Dendritic cell treated with granulocyte-macrophage colony-stimulating factor and Interleukin-4, amounts not matched to agents 40 ng/mL and 50 ng/mL, for 4 days (primary cell): ENCODE results near the gene LDLRAD3.

Experiments
- H3K27ac Mint-ChIP-seq: one replicate; pipeline ENCODE4 v1.8.0; 2022; ENCODE audit warnings: mild to moderate bottlenecking, mixed read lengths
- H3K27me3 Mint-ChIP-seq: one replicate; pipeline ENCODE4 v1.8.0; 2022; ENCODE audit warnings: mild to moderate bottlenecking, mixed read lengths
- H3K36me3 Mint-ChIP-seq: one replicate; pipeline ENCODE4 v1.8.0; 2022; ENCODE audit warnings: low read depth, mixed read lengths
- H3K4me1 Mint-ChIP-seq: one replicate; pipeline ENCODE4 v1.8.0; 2022; ENCODE audit warnings: low read depth, mixed read lengths
- H3K4me3 Mint-ChIP-seq: one replicate; pipeline ENCODE4 v1.8.0; 2022; ENCODE audit warnings: mild to moderate bottlenecking, moderate library complexity, mixed read lengths
- H3K9me3 Mint-ChIP-seq: one replicate; pipeline ENCODE4 v1.8.0; 2022; ENCODE audit warnings: mixed read lengths
- intact Hi-C: fragments of 100-400 bp; cut with micrococcal nuclease; formaldehyde crosslinking; loops from one replicate; pipeline ENCODE4 v1.15.0; 2022

LDLRAD3 gene

DNA sequence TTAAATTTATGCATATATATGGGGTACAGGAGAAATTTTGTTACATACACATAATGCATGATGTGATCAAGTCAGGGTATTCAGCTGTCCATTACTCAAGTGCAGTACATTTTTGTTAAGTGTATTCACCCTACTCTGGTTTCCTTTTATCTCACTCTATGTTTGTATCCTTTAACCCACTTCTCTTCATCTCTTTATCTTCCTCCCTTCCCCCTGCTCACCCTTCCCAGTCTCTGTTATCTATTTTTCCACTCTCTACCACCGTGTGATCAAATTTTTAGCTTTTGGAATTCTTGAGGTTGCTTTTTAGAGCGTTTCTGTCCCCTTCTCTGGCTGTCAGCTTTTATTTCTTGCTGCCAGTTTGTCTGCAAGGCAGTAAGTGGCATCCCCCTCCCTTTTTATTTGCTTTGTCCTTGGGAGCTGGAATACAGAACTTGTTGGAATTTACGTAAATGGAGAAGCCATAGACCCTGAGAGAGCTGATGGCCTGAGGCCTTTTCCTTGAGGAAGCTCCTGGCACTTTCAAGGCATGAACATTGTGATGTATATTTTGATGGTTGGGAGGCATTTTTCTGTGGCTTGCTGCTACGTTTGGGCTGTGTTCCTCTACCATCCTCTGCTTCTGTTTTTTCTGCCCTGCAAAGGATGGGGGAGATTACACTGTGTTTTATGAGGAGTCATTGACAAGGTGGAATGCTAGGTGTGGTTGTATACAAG, 148.6 kb downstream of the LDLRAD3 start:
- Mint-ChIP-seq H3K27me3 (peaks cover 4% of the 10 kb centered on the region), H3K4me3 (no peak overlapping the region), H3K4me1 (peaks cover 19% of the 10 kb centered on the region), H3K9me3 (peaks cover 8% of the 10 kb centered on the region), H3K36me3 (no peaks in the 10 kb centered on the region), H3K27ac (no peak overlapping the region)
- intact Hi-C loops = no loop called here

- Mint-ChIP-seq H3K4me1 (peaks cover 19% of the 10 kb centered on the region), H3K27ac (no peak overlapping the region), H3K4me3 (no peak overlapping the region), H3K36me3 (peaks cover 2% of the 10 kb centered on the region), H3K9me3 (peaks cover 8% of the 10 kb centered on the region), H3K27me3 (peaks cover 4% of the 10 kb centered on the region)
- intact Hi-C loops = no loop called here
Measured at GRCh38 chr11:36093548-36093947, 149.7 kb downstream of the LDLRAD3 start.

- Mint-ChIP-seq H3K27me3 (peaks cover 4% of the 10 kb centered on the region), H3K27ac (no peak overlapping the region), H3K9me3 (peaks cover 8% of the 10 kb centered on the region), H3K36me3 (peaks cover 7% of the 10 kb centered on the region), H3K4me1 (peaks cover 19% of the 10 kb centered on the region), H3K4me3 (no peak overlapping the region)
- intact Hi-C loops = no loop called here
Measured at GRCh38 chr11:36094164-36094563, 150.3 kb downstream of the LDLRAD3 start.

- Mint-ChIP-seq H3K27ac (no peak overlapping the region), H3K27me3 (peaks cover 4% of the 10 kb centered on the region), H3K4me1 (peaks cover 10% of the 10 kb centered on the region), H3K36me3 (peaks cover 7% of the 10 kb centered on the region), H3K4me3 (no peak overlapping the region), H3K9me3 (peaks cover 8% of the 10 kb centered on the region)
- intact Hi-C loops = no loop called here
Measured at GRCh38 chr11:36095716-36096115, 151.9 kb downstream of the LDLRAD3 start.

DNA sequence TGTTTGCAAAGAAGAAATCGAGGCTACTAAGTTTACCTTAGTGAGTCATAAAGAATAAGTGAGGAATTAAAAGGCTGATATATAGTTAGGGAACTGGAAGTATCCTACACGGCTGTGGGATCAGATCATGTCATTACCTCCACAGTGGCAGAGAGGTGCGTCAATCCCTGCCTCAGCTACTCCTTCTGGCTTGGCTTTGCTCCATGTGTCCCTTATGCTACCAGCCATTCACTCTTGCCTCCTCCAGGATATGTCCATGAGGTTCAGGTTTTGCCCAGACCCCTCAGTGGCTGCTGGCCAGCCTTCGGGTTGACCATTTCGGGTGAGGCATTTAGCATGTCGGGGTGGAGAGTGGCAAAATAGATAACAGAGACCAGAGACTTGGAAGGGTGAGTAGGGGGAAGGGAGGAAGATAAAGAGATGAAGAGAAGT, 153.4 kb downstream of the LDLRAD3 start:
- intact Hi-C loops = no loop called here

DNA sequence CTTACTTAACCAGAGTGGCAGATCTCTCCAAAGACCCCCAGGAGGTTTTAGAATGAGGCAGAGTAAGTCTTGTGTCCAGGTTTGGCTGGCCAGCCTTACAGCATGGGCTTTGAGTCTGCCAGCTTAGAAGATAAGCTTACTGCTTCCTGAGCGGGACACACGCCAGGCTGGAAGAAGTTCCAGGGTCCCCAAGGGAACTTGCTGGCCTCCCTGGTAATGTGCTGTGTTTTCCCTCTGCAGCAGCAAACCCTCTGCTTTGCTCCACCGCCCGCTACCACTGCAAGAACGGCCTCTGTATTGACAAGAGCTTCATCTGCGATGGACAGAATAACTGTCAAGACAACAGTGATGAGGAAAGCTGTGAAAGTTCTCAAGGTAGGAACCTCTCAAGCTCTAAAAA, 154.2 kb downstream of the LDLRAD3 start:
- Mint-ChIP-seq H3K27me3 (no peaks in the 10 kb centered on the region), H3K27ac (no peak overlapping the region), H3K36me3 (peaks cover 7% of the 10 kb centered on the region), H3K4me3 (no peak overlapping the region), H3K9me3 (peaks cover 8% of the 10 kb centered on the region), H3K4me1 (no peaks in the 10 kb centered on the region)
- intact Hi-C loops = no loop called here

More for the DNA sequence above, 153.4 kb downstream of the LDLRAD3 start:
- no peak overlapping the region for H3K27ac Mint-ChIP-seq
- peaks cover 5% of the 10 kb centered on the region for H3K4me1 Mint-ChIP-seq
- H3K9me3 Mint-ChIP-seq = peaks cover 8% of the 10 kb centered on the region
- no peak overlapping the region for H3K4me3 Mint-ChIP-seq
- peaks cover 1% of the 10 kb centered on the region for H3K27me3 Mint-ChIP-seq
- H3K36me3 Mint-ChIP-seq = peaks cover 7% of the 10 kb centered on the region

DNA sequence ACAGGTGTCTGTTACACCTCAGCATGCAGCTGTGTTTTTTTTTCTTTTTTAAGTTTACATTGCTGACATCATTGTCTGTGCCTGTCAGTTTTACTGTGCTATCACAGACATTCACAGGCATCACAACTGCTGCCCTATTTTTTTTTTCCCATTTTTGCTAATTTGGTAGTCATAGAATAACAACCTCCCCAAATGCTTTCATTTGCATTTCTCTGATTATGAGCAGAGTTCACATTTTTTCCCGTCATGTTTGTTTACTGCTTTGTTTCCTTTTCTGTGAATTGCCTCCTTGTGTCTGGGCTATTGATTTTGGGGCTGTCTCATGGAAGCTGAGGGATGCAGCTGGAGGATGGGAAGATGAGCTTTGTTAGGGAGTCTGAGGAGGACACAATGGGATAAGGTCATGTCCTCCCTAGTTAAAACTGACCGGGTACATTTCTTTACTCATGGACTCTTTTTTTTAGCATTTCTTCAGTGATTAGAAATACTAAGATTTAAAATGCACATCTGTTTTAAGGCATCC, 155.1 kb downstream of the LDLRAD3 start:
- no peak overlapping the region for H3K4me3 Mint-ChIP-seq
- peaks cover 1% of the 10 kb centered on the region for H3K9me3 Mint-ChIP-seq
- H3K27me3 Mint-ChIP-seq = no peaks in the 10 kb centered on the region
- H3K27ac Mint-ChIP-seq = no peak overlapping the region
- H3K4me1 Mint-ChIP-seq = no peaks in the 10 kb centered on the region
- H3K36me3 Mint-ChIP-seq = peaks cover 7% of the 10 kb centered on the region
- intact Hi-C loops = no loop called here

DNA sequence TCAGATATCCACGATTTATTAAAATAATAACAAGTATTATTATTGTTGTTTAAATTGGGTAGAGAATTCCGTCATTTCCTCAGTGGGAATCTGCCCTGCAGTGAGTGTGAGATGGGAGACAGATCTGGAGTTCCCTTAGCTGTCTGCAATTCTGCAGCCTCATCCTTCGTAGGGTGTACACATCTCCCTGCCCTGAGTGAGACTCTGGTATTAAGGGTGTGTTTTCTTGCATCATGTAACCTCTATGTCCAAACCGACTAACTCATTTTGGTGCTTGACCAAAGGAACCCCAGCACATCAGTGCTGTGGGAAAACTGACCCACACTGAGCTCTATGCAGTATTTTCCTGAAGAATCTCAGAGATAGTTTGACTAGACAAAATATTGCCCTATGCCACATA, 157.6 kb downstream of the LDLRAD3 start:
- H3K36me3 Mint-ChIP-seq = peaks cover 7% of the 10 kb centered on the region
- H3K9me3 Mint-ChIP-seq = no peaks in the 10 kb centered on the region
- no peak overlapping the region for H3K4me3 Mint-ChIP-seq
- no peaks in the 10 kb centered on the region for H3K27me3 Mint-ChIP-seq
- H3K4me1 Mint-ChIP-seq = no peaks in the 10 kb centered on the region
- no peak overlapping the region for H3K27ac Mint-ChIP-seq
- intact Hi-C loops = no loop called here

DNA sequence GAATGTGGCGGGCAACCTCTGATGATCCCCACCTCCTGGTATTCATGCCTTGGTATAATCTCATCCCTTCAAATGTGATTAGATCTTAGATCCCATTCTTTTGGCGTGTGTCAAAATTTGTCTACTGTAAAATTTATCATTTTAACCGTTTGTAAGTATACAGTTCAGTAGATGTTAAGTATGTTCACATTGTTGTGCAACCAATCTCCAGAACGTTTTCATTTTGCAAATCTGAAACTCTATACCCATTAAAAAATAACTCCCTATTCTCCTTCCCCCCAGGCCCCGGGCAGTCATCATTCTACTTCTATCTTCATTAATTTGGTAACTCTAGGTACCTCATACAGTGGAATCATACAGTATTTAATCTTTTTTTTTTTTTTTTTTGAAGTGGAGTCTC, 159.0 kb downstream of the LDLRAD3 start:
- Mint-ChIP-seq H3K27ac (no peak overlapping the region), H3K4me3 (no peak overlapping the region), H3K36me3 (peaks cover 7% of the 10 kb centered on the region), H3K9me3 (no peaks in the 10 kb centered on the region), H3K4me1 (no peaks in the 10 kb centered on the region), H3K27me3 (no peaks in the 10 kb centered on the region)
- intact Hi-C loops = no loop called here

- intact Hi-C loops = no loop called here
Measured at GRCh38 chr11:36103933-36104530, 160.2 kb downstream of the LDLRAD3 start.

DNA sequence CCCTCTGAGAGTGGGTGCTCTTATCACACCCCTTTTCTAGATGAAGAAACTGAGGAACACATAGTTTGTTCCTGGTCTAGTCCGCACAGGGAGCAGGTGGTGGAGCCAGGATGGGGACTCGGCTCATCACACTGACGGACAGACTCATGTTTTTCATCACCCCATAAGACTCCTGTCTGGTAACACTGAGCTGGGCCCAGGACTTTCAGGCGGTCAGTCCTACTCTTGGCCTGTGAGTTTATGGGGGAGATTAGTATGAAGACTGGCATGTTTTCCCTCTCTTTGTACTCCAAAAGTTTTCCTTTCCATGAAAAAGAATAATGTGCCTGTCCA, 160.8 kb downstream of the LDLRAD3 start:
- H3K4me1 Mint-ChIP-seq = no peaks in the 10 kb centered on the region
- H3K9me3 Mint-ChIP-seq = no peaks in the 10 kb centered on the region
- no peaks in the 10 kb centered on the region for H3K36me3 Mint-ChIP-seq
- no peak overlapping the region for H3K27ac Mint-ChIP-seq
- no peak overlapping the region for H3K4me3 Mint-ChIP-seq
- intact Hi-C loops = no loop called here
- H3K27me3 Mint-ChIP-seq = peaks cover 1% of the 10 kb centered on the region

More at GRCh38 chr11:36103933-36104530, 160.2 kb downstream of the LDLRAD3 start:
- Mint-ChIP-seq H3K27me3 (peaks cover 1% of the 10 kb centered on the region), H3K4me1 (no peaks in the 10 kb centered on the region), H3K4me3 (no peak overlapping the region), H3K36me3 (peaks cover under 1% of the 10 kb centered on the region), H3K9me3 (no peaks in the 10 kb centered on the region), H3K27ac (no peak overlapping the region)

DNA sequence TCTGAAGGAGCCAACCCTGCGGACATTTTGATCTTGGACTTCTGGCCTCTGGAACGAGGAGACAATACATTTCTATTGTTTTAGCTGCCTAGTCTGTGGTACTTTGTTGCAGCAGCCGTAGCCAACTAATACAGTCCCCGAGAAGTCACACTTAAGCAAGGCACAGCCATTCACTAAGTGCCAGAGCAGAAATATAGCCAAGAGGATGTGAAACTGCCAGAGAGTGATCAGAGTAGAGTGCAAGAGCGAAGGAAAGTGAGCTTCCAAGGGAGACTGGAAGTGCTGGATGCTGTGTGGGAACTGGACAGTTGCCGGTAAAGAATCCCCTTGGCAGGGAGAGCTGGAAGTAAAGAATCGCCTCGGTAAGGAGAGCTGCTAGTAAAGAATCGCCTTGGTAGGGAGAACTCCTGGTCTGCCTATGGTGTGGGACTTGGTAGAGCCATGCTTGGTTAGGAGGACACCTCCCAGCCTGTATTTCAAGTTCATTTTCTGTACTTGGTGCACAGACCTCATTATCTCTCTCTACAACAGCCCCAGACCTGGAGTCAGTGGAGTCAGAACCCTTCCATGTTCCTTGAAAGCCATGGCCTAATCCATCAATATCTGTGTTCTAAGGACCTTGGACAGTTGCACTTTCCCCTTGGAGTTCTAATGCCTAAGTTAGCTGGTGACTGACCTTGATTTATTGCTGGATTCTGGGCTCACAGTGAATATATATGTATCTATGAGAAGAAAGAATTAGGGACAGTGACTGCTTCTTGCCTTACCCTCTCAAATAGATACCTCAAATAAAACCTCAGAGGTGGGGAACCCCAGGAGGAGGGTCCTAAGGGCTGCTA, 162.1 kb downstream of the LDLRAD3 start:
- no peaks in the 10 kb centered on the region for H3K36me3 Mint-ChIP-seq
- H3K27ac Mint-ChIP-seq = no peak overlapping the region
- peaks cover 1% of the 10 kb centered on the region for H3K27me3 Mint-ChIP-seq
- no peaks in the 10 kb centered on the region for H3K4me1 Mint-ChIP-seq
- H3K4me3 Mint-ChIP-seq = no peak overlapping the region
- H3K9me3 Mint-ChIP-seq = no peaks in the 10 kb centered on the region
- intact Hi-C loops = no loop called here

DNA sequence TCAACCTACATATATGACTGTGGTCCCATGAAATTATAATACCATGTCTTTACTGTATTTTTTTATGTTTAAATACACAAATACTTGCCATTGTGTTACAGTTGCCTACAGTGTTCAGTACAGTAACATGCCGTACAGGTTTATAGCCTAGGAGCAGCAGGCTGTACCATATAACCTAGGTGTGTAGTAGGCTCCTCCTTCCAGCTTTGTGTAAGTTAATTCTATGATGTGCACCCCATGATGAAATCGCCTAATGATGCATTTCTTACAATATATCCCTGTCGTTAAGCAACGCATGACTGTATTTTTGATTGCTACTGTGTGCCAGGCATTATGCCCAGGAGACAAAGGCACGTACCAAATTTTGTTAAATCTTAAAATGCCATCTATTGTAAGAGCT, 163.7 kb downstream of the LDLRAD3 start:
- H3K27ac Mint-ChIP-seq = no peak overlapping the region
- intact Hi-C loops = no loop called here
- H3K27me3 Mint-ChIP-seq = peaks cover 1% of the 10 kb centered on the region
- H3K36me3 Mint-ChIP-seq = no peaks in the 10 kb centered on the region
- no peaks in the 10 kb centered on the region for H3K4me1 Mint-ChIP-seq
- H3K9me3 Mint-ChIP-seq = peaks cover 2% of the 10 kb centered on the region
- H3K4me3 Mint-ChIP-seq = no peak overlapping the region
